GM12891 (cell line): ENCODE measurements around the gene CACNA1I.

Experiments used
- DNase-seq: peaks from one replicate; pipeline ENCODE4 v3.0.0; 2011; ENCODE audit warnings: low spot score; ENCODE audit not compliant: insufficient read length
- FAIRE-seq: peaks from 2 replicates; lab custom pipeline; 2011; peaks lifted over from hg19 to GRCh38; lab: Jason Lieb, UNC
- PAX5 ChIP-seq: IDR thresholded peaks from 2 replicates; pipeline ENCODE4 v1.6.1; 2011; ENCODE audit warnings: low read length, moderate library complexity, mild to moderate bottlenecking; ENCODE audit not compliant: insufficient read depth, severe bottlenecking
- POLR2A ChIP-seq: IDR thresholded peaks from 2 replicates; pipeline ENCODE4 v1.6.1; 2011; ENCODE audit warnings: low read depth, low read length, control low read depth
- POLR2AphosphoS5 ChIP-seq: IDR thresholded peaks from 2 replicates; pipeline ENCODE4 v1.6.1; 2011; ENCODE audit warnings: low read depth, low read length, control low read depth
- POU2F2 ChIP-seq: IDR thresholded peaks from 2 replicates; pipeline ENCODE4 v1.6.1; 2011; ENCODE audit warnings: low read depth, mild to moderate bottlenecking, control low read depth, low read length, moderate library complexity
- SPI1 ChIP-seq: IDR thresholded peaks from 2 replicates; pipeline ENCODE4 v1.6.1; 2011; ENCODE audit warnings: low read depth, low read length, control low read depth
- TAF1 ChIP-seq: IDR thresholded peaks from 2 replicates; pipeline ENCODE4 v1.6.1; 2011; ENCODE audit warnings: low read depth, low read length, control low read depth

The CACNA1I gene

DNA sequence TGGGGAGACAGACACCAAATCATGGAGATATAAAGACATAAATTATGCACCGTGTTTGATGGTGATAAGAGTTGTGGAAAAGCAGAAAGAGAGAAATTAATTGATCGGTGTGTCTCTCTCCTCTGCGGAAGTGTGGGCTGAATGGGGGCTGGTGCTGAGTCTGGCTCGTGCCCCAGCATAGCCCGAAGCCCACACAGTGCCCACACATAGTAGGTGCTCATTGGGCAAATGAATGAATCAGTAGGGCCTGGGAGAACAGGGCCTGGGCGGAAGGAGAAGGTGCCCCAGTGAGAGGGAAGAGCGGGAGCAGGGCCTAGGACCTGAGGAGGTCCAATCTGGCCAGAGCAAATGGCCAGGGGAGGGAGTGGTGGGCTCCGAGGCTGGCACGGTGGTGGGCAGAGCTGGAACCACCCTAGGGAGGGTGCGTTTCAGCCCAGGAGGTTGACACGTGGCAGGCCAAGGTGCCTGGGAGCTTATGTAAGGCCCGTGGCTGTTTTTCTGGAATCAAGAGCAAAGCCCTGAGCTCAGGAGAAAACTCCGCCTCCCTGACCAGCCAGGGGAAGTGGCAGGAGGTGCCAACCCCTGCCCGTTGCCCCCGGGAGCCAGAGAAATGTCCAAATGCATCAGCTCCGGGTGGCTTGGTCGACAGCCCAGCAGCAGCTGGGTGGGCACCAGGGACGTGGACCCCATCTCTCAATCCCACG, 2.1 kb upstream of the CACNA1I start:
- DNase-seq: no peak
- TF ChIP-seq TAF1 (no peak), POLR2A (no peak), SPI1 (no peak), POU2F2 (no peak), POLR2AphosphoS5 (no peak), PAX5 (no peak)
- no peak for FAIRE-seq

DNA sequence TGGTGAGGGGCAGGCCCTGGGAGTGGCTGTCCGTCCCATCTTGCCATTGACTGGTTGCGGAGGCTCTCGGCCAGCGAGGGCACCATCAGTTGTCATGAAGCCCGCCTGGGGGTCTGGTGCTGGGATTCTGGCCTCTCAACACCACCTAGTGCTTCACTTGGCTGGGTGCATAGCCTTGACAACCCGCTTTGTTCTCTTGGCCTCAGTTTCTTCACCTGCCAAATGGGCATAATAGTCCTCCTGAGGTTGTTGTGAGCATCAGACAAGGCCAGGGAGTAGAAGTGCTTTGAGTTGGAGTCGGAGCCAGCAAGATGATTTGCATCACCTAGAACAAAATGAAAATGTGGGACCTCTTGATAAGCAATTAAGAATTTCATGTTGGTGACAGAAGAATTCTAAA, 1.5 kb upstream of the CACNA1I start:
- DNase-seq (no peak), FAIRE-seq (no peak)

DNA sequence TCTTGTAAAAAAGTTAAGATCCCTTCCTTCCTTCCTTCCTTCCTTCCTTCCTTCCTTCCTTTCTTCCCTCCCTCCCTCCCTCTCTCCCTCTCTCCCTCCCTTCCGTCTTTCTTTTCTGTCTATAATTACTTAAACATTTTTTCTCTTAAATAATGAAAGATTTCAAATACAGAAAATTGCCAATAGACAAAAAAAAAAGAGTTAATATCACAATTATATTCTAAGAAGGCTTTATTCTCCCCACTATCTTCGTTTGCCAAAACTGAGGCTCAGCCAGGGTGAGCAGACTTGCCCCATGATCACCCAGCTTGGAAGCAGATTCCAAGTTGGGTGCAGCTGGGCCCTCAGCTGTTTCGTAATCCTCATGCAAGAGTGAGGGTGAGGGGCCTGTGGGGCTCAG, 327 bp upstream of the CACNA1I start:
- TF ChIP-seq POLR2A (no peak), TAF1 (no peak), PAX5 (no peak), POLR2AphosphoS5 (no peak), POU2F2 (no peak), SPI1 (no peak)
- FAIRE-seq (no peak), DNase-seq (no peak)

More for the DNA sequence above, 1.5 kb upstream of the CACNA1I start:
- TF ChIP-seq POU2F2 (no peak), SPI1 (no peak), PAX5 (no peak), TAF1 (no peak), POLR2A (no peak)

DNA sequence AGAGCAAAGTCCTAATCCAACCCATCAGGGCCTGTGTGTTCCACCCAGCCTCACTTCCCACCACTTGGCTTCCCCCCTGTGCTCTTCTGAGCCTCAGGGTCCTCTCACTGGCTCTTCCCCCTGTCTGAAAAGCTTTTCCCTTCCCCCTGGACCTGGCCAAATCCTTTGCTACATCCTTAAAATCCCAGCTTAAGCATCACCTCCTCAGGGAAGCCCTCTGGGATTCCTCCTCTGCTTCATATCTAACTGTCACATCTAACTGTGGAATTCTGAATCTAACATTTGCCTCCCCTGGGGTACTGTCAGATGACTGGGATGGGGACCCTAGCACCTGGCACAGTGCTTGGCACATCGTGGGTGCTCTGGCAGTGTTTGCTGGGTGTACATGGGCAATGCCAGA, 985 bp downstream of the CACNA1I start:
- no peak for TF ChIP-seq PAX5
- no peak for TF ChIP-seq POU2F2
- no peak for TF ChIP-seq SPI1
- TF ChIP-seq TAF1: no peak
- no peak for TF ChIP-seq POLR2A
- no peak for TF ChIP-seq POLR2AphosphoS5
- no peak for DNase-seq
- FAIRE-seq: no peak

DNA sequence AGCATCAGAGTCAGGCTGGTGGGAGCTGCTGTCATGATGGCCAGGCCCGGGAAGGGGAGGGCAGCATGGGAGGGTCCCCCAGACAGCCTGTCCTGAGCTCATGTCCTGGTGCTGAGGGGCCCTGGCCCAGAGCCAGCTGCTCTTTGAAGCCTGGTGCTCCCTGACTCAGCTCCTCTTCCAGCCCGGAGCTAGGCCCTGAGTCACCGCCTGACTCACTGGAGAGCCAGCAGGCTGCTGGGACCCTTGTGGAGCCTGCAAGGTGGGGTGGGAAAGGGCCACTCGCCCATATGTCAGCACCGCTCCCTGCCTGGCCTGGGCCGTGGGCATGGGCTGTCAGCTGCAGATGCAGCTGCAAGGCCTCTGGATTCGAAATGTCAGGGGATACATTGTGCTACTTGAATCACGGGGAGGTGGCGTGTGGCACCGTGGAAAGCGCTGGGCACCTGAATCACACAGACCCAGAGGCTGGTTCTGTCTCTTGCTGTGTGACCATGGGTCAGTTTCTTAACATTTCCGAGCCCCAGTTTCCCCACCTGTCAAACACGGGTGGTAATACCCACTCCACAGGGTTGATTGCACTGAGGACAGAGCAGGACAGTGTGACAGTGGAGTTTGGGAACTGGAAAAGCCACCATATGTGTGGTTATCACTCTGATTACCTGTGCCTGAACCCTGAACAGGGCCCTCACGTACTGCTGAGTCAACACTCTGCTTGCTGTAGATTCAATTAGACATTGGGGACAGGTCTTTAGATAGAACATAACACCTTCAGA, 4.4 kb downstream of the CACNA1I start:
- FAIRE-seq (peak; percentile 31), DNase-seq (no peak)
- TF ChIP-seq POLR2A: no peak
- no peak for TF ChIP-seq SPI1
- no peak for TF ChIP-seq POU2F2
- TF ChIP-seq PAX5: no peak
- TF ChIP-seq POLR2AphosphoS5: no peak
- TF ChIP-seq TAF1: no peak

DNA sequence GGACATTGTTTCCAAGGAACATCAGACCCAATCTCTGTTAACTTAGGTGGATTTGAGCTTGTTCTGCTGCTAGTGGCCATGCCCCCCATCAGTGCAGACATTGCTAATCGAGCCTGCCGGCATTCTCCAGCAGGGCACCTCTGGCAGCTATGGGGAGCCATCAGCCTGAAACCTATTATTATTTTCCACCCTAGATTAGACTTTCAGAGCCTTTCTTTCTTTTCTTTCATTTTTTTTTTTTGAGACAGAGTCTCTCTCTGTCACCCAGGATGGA, 4.9 kb downstream of the CACNA1I start:
- no peak for TF ChIP-seq PAX5
- no peak for TF ChIP-seq SPI1
- TF ChIP-seq POLR2AphosphoS5: no peak
- TF ChIP-seq POU2F2: no peak
- no peak for TF ChIP-seq POLR2A
- TF ChIP-seq TAF1: no peak
- DNase-seq (no peak), FAIRE-seq (no peak)

DNA sequence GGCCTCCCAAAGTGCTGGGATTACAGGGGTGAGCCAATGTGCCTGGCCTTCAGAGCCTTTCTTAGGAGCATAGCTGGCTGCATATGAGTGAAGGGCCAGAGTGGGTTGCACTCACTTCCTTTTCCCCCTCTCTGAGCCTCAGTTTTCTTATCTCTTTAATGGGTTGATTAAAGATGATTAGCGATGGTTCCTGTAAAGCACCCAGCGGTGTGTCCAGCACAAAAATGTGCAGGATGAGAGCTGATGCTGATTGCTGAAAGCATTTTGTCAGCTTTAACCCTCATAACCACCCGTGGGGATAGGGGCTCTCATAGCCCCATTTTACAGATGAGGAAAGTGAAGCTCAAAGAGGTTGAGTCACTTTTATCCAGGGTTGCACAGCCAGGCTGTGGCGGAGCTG, 5.5 kb downstream of the CACNA1I start:
- DNase-seq: no peak
- FAIRE-seq: no peak
- no peak for TF ChIP-seq TAF1
- no peak for TF ChIP-seq POLR2AphosphoS5
- no peak for TF ChIP-seq PAX5
- no peak for TF ChIP-seq POLR2A
- TF ChIP-seq POU2F2: no peak
- no peak for TF ChIP-seq SPI1

GRCh38 chr22:39577366-39577765, 6.8 kb downstream of the CACNA1I start:
- no peak for TF ChIP-seq POLR2AphosphoS5
- no peak for TF ChIP-seq TAF1
- TF ChIP-seq PAX5: no peak
- TF ChIP-seq POLR2A: no peak
- TF ChIP-seq SPI1: no peak
- no peak for DNase-seq
- no peak for FAIRE-seq

DNA sequence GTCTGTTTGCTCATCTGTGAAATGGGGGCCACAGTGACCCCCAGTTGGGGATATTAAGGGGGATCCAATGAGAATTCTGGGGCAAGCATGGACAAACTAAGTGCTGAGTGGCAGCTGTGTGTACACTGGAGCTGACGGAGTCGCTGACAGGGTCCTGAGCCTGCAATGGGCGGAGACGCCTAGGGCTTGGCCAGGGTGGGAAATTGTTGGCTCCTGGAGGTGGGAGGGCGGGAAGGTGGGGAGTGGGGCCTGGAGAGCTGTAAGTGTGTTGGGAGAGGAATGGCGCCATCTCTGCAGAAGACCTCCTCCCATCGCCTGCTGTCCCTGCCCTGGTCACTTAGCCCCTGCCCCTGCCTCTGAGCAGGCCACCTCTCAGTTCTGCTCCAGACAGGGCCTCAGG, 7.3 kb downstream of the CACNA1I start:
- FAIRE-seq: no peak
- DNase-seq: no peak
- no peak for TF ChIP-seq TAF1
- no peak for TF ChIP-seq PAX5
- no peak for TF ChIP-seq POLR2AphosphoS5
- TF ChIP-seq POLR2A: no peak
- TF ChIP-seq SPI1: no peak
- TF ChIP-seq POU2F2: no peak
